ENCODE results near the gene METTL9. TPM values are rescaled to one million over a fixed set of nuclear protein-coding genes. Genes with fewer than 3 reads are reported as not detected.
"Not testable (repeated sequence)": the region's sequence is repeated elsewhere in the genome, so short reads cannot be mapped to it uniquely, and the experiment has no call there.

The METTL9 gene
- total RNA-seq, 4 donors from 2014 or later = 128 to 162 (median 140) TPM

- no peak for DNase-seq (ENCODE audit: low spot score in 2 of 2)
- WGBS, 2 donors = 0% methylated on average over 34 to 52 of the region's 52 CpGs
Observed at GRCh38 chr16:21600031-21600773, 825 bp downstream of the METTL9 start.

GRCh38 chr16:21602785-21603184 lies 3.4 kb downstream of the METTL9 start:
- no peak for TF ChIP-seq CTCF (IDR thresholded peaks at IDR 0.05)
- no peak for TF ChIP-seq POLR2A (IDR thresholded peaks at IDR 0.05)
- no peak for DNase-seq (ENCODE audit: low spot score in 2 of 2)
- intact Hi-C loops (cut with DNase I; ENCODE audit: low total_unique reads) = no loop called here
- no peak overlapping the region for H3K4me3 ChIP-seq (ENCODE audit: low read depth, poor library complexity, severe bottlenecking)
- WGBS, 2 donors = 89 to 96% methylated on average over 3 of the region's 3 CpGs

More at GRCh38 chr16:21600031-21600773, 825 bp downstream of the METTL9 start:
- H3K4me3 ChIP-seq (ENCODE audit: low read depth, poor library complexity, severe bottlenecking) = peak overlapping the region; percentile 79
- TF ChIP-seq POLR2A (IDR thresholded peaks at IDR 0.05) (no peak), CTCF (IDR thresholded peaks at IDR 0.05) (no peak)
- intact Hi-C loops (cut with DNase I; ENCODE audit: low total_unique reads) = no loop called here

- no peak for TF ChIP-seq POLR2A (IDR thresholded peaks at IDR 0.05)
- TF ChIP-seq CTCF (IDR thresholded peaks at IDR 0.05) = no peak
- no peak overlapping the region for H3K4me3 ChIP-seq (ENCODE audit: low read depth, poor library complexity, severe bottlenecking)
- no peak for DNase-seq (ENCODE audit: low spot score in 2 of 2)
- WGBS, 2 donors = 38 to 41% methylated on average over 3 of the region's 3 CpGs
- intact Hi-C loops (cut with DNase I; ENCODE audit: low total_unique reads) = no loop called here
Observed at GRCh38 chr16:21603928-21604327, 4.6 kb downstream of the METTL9 start.

GRCh38 chr16:21605848-21606247 lies 6.5 kb downstream of the METTL9 start:
- DNase-seq (ENCODE audit: low spot score in 2 of 2); intact Hi-C loops (cut with DNase I; ENCODE audit: low total_unique reads); H3K4me3 ChIP-seq (ENCODE audit: low read depth, poor library complexity, severe bottlenecking): not testable (repeated sequence)
- WGBS, 2 donors = 86 to 89% methylated on average over 8 of the region's 8 CpGs

- intact Hi-C loops (cut with DNase I; ENCODE audit: low total_unique reads) = no loop called here
- DNase-seq (ENCODE audit: low spot score in 2 of 2) = no peak
- WGBS, 2 donors = 76 to 78% methylated on average over 3 of the region's 3 CpGs
- TF ChIP-seq POLR2A (IDR thresholded peaks at IDR 0.05) (no peak), CTCF (IDR thresholded peaks at IDR 0.05) (no peak)
- H3K4me3 ChIP-seq (ENCODE audit: low read depth, poor library complexity, severe bottlenecking) = no peak overlapping the region
Observed at GRCh38 chr16:21608639-21609328, 9.4 kb downstream of the METTL9 start.

- TF ChIP-seq POLR2A (IDR thresholded peaks at IDR 0.05) (no peak), CTCF (IDR thresholded peaks at IDR 0.05) (no peak)
- intact Hi-C loops (cut with DNase I; ENCODE audit: low total_unique reads) = no loop called here
- DNase-seq (ENCODE audit: low spot score in 2 of 2) = no peak
- WGBS, 2 donors = 73 to 80% methylated on average over 3 of the region's 3 CpGs
- no peak overlapping the region for H3K4me3 ChIP-seq (ENCODE audit: low read depth, poor library complexity, severe bottlenecking)
Observed at GRCh38 chr16:21610006-21610544, 10.7 kb downstream of the METTL9 start.
